Motor neuron (in vitro differentiated cells): ENCODE data around the gene RAB37. TPM values are rescaled to one million over a fixed set of nuclear protein-coding genes. Genes with fewer than 3 reads are reported as not detected.

Experiments
- ATAC-seq, 8 experiments: fragments of 200-7000 bp; cut with Tn5 transposase; replicated peaks in 6 of 8; 2 replicates each; pipeline ENCODE4 v1.8.0; 2021; ENCODE audit warnings: mild to moderate bottlenecking in 8 of 8, moderate library complexity in 8 of 8
- H3K27ac ChIP-seq, 2 donors: fragments of 250-450 bp; sonication (Bioruptor Pico); 2 replicates each; pipeline ENCODE4 v1.9.0; 2021; ENCODE audit warnings: antibody characterized with exemption in 2 of 2, mild to moderate bottlenecking in 2 of 2, moderate library complexity in 1 of 2
- H3K4me1 ChIP-seq, 2 donors: fragments of 250-450 bp; sonication (Bioruptor Pico); replicated peaks in 1 of 2; 2 replicates each; pipeline ENCODE4 v1.6.1; 2021; ENCODE audit warnings: antibody characterized with exemption in 2 of 2, mild to moderate bottlenecking in 2 of 2, moderate library complexity in 1 of 2
- H3K4me3 ChIP-seq, 5 donors: fragments of 250-450 bp; sonication (Bioruptor Pico); 2 replicates each; pipeline ENCODE4 v1.9.0; 2021; ENCODE audit warnings: antibody characterized with exemption in 5 of 5, mild to moderate bottlenecking in 5 of 5, moderate library complexity in 4 of 5
- whole genome bisulfite sequencing, 10 experiments: fragments of 450-650 bp; shearing (Covaris generic); methylation state at CpG; one replicate each; pipeline ENCODE4 v1.0.0; 2022; 5-methylcytosine and 5-hydroxymethylcytosine counted together
- in situ Hi-C, 9 experiments: fragments of 400-800 bp; cut with MboI; loops; one replicate each; pipeline ENCODE4 v1.15.0; 2021; ENCODE audit warnings: low sequenced_read_pairs in 9 of 9, low pct_unique_long_range_greater_than_20kb in 2 of 9; ENCODE audit not compliant: unreplicated experiment in 9 of 9
- total RNA-seq, 8 experiments: library from RNA; unstranded; fragments of 300-600 nt; gene quantifications; 2 replicates each; pipeline versions ENCODE4 v1.2.3 to v1.2.4, GENCODE V29; 2022

RAB37 gene
- total RNA-seq, 8 experiments from 2014 or later = 0.14 to 1.2 (median 0.43) TPM

- 11 to 100% (median 51%) methylated on average over 2 to 10 of the region's 12 CpGs for WGBS, 10 experiments
- in situ Hi-C loops = loop anchor here in 1 of 9 experiments (25.0 kb wide), 1 partner anchor 99 kb away; the partner anchor contains the start of gene CD300E
- Histone ChIP-seq H3K4me1 (no peaks in the 10 kb centered on the region), H3K4me3 (no peak overlapping the region), H3K27ac (no peak overlapping the region)
- no peak for ATAC-seq
Observed at GRCh38 chr17:74711058-74711824, 25.8 kb upstream of the RAB37 start.

- WGBS, 10 experiments = 6 to 100% (median 62%) methylated on average over 1 to 6 of the region's 7 CpGs; no CpG with 5 or more reads in 2 of the 10 experiments
- no peak for ATAC-seq
- Histone ChIP-seq H3K4me3 (no peak overlapping the region), H3K27ac (no peak overlapping the region), H3K4me1 (no peaks in the 10 kb centered on the region)
- in situ Hi-C loops = loop anchor here in 1 of 9 experiments (25.0 kb wide), 1 partner anchor 100 kb away; the partner anchor contains the start of gene CD300E
Observed at GRCh38 chr17:74712301-74712700, 24.8 kb upstream of the RAB37 start.

GRCh38 chr17:74712756-74713155 lies 24.3 kb upstream of the RAB37 start, which contains the start of gene CD300LF:
CD300LF (minus strand) TSS chr17:74712923; CDS start chr17:74712866, 57 bp downstream.
- no peak for ATAC-seq
- no peak within 1 kb of the TSS for H3K4me3 ChIP-seq
- H3K27ac ChIP-seq = no peak within 1 kb of the TSS
- no peaks in the 10 kb centered on the region for H3K4me1 ChIP-seq
- in situ Hi-C loops = loop anchor here in 1 of 9 experiments (25.0 kb wide), 1 partner anchor 100 kb away; the partner anchor contains the start of gene CD300E
- 50 to 100% methylated on average over 1 to 2 of the region's 8 CpGs; no CpG with 5 or more reads in 8 of the 10 experiments for WGBS, 10 experiments

- Histone ChIP-seq H3K27ac (no peak overlapping the region), H3K4me3 (no peak overlapping the region), H3K4me1 (no peaks in the 10 kb centered on the region)
- 0 to 79% (median 53%) methylated on average over 2 to 9 of the region's 12 CpGs; no CpG with 5 or more reads in 3 of the 10 experiments for WGBS, 10 experiments
- in situ Hi-C loops = loop anchor here in 1 of 9 experiments (25.0 kb wide), 1 partner anchor 101 kb away; the partner anchor contains the start of gene CD300E
- ATAC-seq = no peak
Observed at GRCh38 chr17:74713171-74713755, 23.8 kb upstream of the RAB37 start.

GRCh38 chr17:74715144-74715543 lies 21.9 kb upstream of the RAB37 start:
- Histone ChIP-seq H3K4me3 (no peak overlapping the region), H3K4me1 (no peaks in the 10 kb centered on the region), H3K27ac (no peak overlapping the region)
- in situ Hi-C loops = loop anchor here in 1 of 9 experiments (25.0 kb wide), 1 partner anchor 103 kb away; the partner anchor contains the start of gene CD300E
- no peak for ATAC-seq
- WGBS, 10 experiments = 0 to 80% (median 49%) methylated on average over 1 to 3 of the region's 4 CpGs; no CpG with 5 or more reads in 4 of the 10 experiments

- Histone ChIP-seq H3K4me3 (no peak overlapping the region), H3K4me1 (peaks cover 7 to 12% of the 10 kb centered on the region in 2 donors), H3K27ac (no peak overlapping the region)
- in situ Hi-C loops = loop anchor here in 1 of 9 experiments (25.0 kb wide), 1 partner anchor 108 kb away; the partner anchor contains the start of gene CD300E
- ATAC-seq = no peak
- WGBS, 10 experiments = 60 to 93% (median 93%) methylated on average over 1 to 4 of the region's 4 CpGs; no CpG with 5 or more reads in 7 of the 10 experiments
Observed at GRCh38 chr17:74720506-74720905, 16.6 kb upstream of the RAB37 start.

GRCh38 chr17:74722782-74723181 lies 14.3 kb upstream of the RAB37 start:
- 0 to 60% (median 17%) methylated on average over 1 to 4 of the region's 4 CpGs for WGBS, 10 experiments
- ATAC-seq = peak in 2 of 8 experiments; percentile 21 to 75
- Histone ChIP-seq H3K4me3 (no peak overlapping the region), H3K27ac (no peak overlapping the region), H3K4me1 (peaks cover 7 to 12% of the 10 kb centered on the region in 2 donors)
- in situ Hi-C loops = loop anchor here in 1 of 9 experiments (25.0 kb wide), 1 partner anchor 110 kb away; the partner anchor contains the start of gene CD300E

- Histone ChIP-seq H3K4me1 (peaks cover 7 to 12% of the 10 kb centered on the region in 2 donors), H3K27ac (no peak overlapping the region), H3K4me3 (no peak overlapping the region)
- WGBS, 10 experiments = 0 to 100% (median 70%) methylated on average over 1 to 5 of the region's 5 CpGs; no CpG with 5 or more reads in 2 of the 10 experiments
- in situ Hi-C loops = loop anchor here in 1 of 9 experiments (25.0 kb wide), 1 partner anchor 112 kb away; the partner anchor contains the start of gene CD300E
- no peak for ATAC-seq
Observed at GRCh38 chr17:74723891-74724290, 13.2 kb upstream of the RAB37 start.

GRCh38 chr17:74725111-74725510 lies 11.9 kb upstream of the RAB37 start:
- in situ Hi-C loops = no loop called here
- H3K27ac ChIP-seq = no peak overlapping the region

GRCh38 chr17:74728033-74728701 lies 8.9 kb upstream of the RAB37 start:
- WGBS, 10 experiments = 17 to 100% (median 84%) methylated on average over 1 to 3 of the region's 3 CpGs; no CpG with 5 or more reads in 2 of the 10 experiments
- Histone ChIP-seq H3K4me1 (peaks cover 0 to 9% of the 10 kb centered on the region in 2 donors), H3K4me3 (no peak overlapping the region), H3K27ac (no peak overlapping the region)
- in situ Hi-C loops = no loop called here
- ATAC-seq = no peak

More at GRCh38 chr17:74725111-74725510, 11.9 kb upstream of the RAB37 start:
- Histone ChIP-seq H3K4me1 (peaks cover 7 to 12% of the 10 kb centered on the region in 2 donors), H3K4me3 (no peak overlapping the region)
- no peak for ATAC-seq
- WGBS, 10 experiments = 20 to 84% (median 20%) methylated on average over 1 to 3 of the region's 3 CpGs; no CpG with 5 or more reads in 7 of the 10 experiments

- no peak for ATAC-seq
- Histone ChIP-seq H3K4me1 (peaks cover 0 to 6% of the 10 kb centered on the region in 2 donors), H3K4me3 (no peak overlapping the region), H3K27ac (no peak overlapping the region)
- 38 to 82% (median 65%) methylated on average over 2 to 3 of the region's 3 CpGs; no CpG with 5 or more reads in 6 of the 10 experiments for WGBS, 10 experiments
- in situ Hi-C loops = no loop called here
Observed at GRCh38 chr17:74728702-74729075, 8.4 kb upstream of the RAB37 start.

- WGBS, 10 experiments = 83 to 88% (median 83%) methylated on average over 1 to 4 of the region's 5 CpGs; no CpG with 5 or more reads in 7 of the 10 experiments
- ATAC-seq = no peak
- no peaks in the 10 kb centered on the region for H3K4me1 ChIP-seq
- H3K4me3 ChIP-seq = no peak overlapping the region
- no peak overlapping the region for H3K27ac ChIP-seq
- in situ Hi-C loops = no loop called here
Observed at GRCh38 chr17:74729368-74729767, 7.7 kb upstream of the RAB37 start.
